Measurements from ENCODE around the gene FHAD1. TPM values are rescaled to one million over a fixed set of nuclear protein-coding genes. Genes with fewer than 3 reads are reported as not detected.

Gene FHAD1
- total and polyA plus RNA-seq, 2 of the 13 experiments (the other 11 are each of a cell fraction or from before 2014, with no cell fraction given) = not detected

DNA sequence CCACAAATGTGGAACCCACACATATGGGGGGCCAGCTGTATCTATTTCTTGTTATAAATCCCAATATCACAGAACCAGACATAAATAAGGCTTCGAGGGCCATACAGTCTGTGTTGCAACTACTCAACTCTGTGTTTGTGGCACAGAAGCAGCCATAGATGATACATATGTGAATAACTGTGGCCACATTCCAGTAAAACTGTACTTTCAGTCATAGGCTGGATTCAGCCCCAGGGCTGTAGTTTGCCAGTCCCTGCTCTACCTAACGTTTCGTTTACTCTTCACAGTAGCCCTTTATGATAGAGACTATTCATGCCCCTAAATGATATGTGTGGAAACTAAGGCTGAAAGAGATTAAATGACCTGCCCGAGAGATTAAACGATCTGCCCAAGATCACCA, 48.7 kb downstream of the FHAD1 start:
- in situ Hi-C loops (cut with HindIII; ENCODE audit: extremely low pct_ligation_motif_present, low pct_unique_long_range_greater_than_20kb) (no loop called here), intact Hi-C loops (cut with micrococcal nuclease; ENCODE audit: unreplicated experiment) (no loop called here)
- H3K27me3 ChIP-seq (ENCODE audit: control insufficient read depth in 1 of 2, insufficient read depth in 2 of 2, low read length in 2 of 2) = peaks cover 3 to 11% of the 10 kb centered on the region in 2 experiments; a peak in 3 of 5 replicates
- H2AFZ ChIP-seq (ENCODE audit: low read length) = no peak overlapping the region
- CTCF ChIA-PET (ENCODE audit: low intra/inter-chr PET ratio, low total read pairs) = no interaction called here
- no peak overlapping the region for H3K9ac ChIP-seq (ENCODE audit: insufficient read depth, low read depth, low read length)
- H3K4me3 ChIP-seq (replicated peaks in 1 of 3; ENCODE audit: insufficient read depth in 1 of 3, low read depth in 2 of 3, low read length in 3 of 3) = no peak overlapping the region
- H3K4me1 ChIP-seq (ENCODE audit: insufficient read depth, low read length) = peaks cover 20% of the 10 kb centered on the region
- no peaks in the 10 kb centered on the region for H3K79me2 ChIP-seq (ENCODE audit: insufficient read depth, low read length)
- H4K20me1 ChIP-seq (ENCODE audit: insufficient read depth, low read length) = no peaks in the 10 kb centered on the region
- DNase-seq (ENCODE audit: low spot score) (no peak), ATAC-seq (no peak; the same call in 2 of the 3 replicates), FAIRE-seq (no peak)
- no peaks in the 10 kb centered on the region for H3K9me3 ChIP-seq (ENCODE audit: low read length)
- peak overlapping the region; percentile 38; the same call in 1 of the 2 replicates for H3K4me2 ChIP-seq (ENCODE audit: low read depth, low read length)
- H3K27ac ChIP-seq (ENCODE audit: extremely low read length, insufficient read depth, low read length) = no peak overlapping the region
- POLR2A ChIA-PET = no interaction called here
- BruUV-seq (replicated peaks) = no TSS peak
- TF ChIP-seq ZNF768 (CRISPR knock-in tag; IDR thresholded peaks at IDR 0.05) (no peak), ZNF878 (CRISPR knock-in tag; IDR thresholded peaks at IDR 0.05) (no peak), AFF4 (CRISPR knock-in tag; IDR thresholded peaks at IDR 0.05) (no peak), PREB (CRISPR knock-in tag; IDR thresholded peaks at IDR 0.05) (no peak), ZC3H13 (CRISPR knock-in tag; IDR thresholded peaks at IDR 0.05) (no peak), RFXAP (CRISPR knock-in tag; IDR thresholded peaks at IDR 0.05; ENCODE audit: borderline replicate concordance) (no peak), NFKBIZ (CRISPR knock-in tag; IDR thresholded peaks at IDR 0.05) (no peak), BHLHE40 (IDR thresholded peaks at IDR 0.05; ENCODE audit: low read length) (no peak), PATZ1 (CRISPR knock-in tag; IDR thresholded peaks at IDR 0.05) (no peak), DPF2 (CRISPR knock-in tag; IDR thresholded peaks at IDR 0.05; ENCODE audit: borderline replicate concordance, low read depth) (no peak), ZNF333 (CRISPR knock-in tag; IDR thresholded peaks at IDR 0.05; ENCODE audit: borderline replicate concordance) (no peak), ZNF550 (CRISPR knock-in tag; IDR thresholded peaks at IDR 0.05; ENCODE audit: borderline replicate concordance) (no peak), ZNF790 (CRISPR knock-in tag; IDR thresholded peaks at IDR 0.05; ENCODE audit: borderline replicate concordance) (no peak), ZFP36L1 (CRISPR knock-in tag; IDR thresholded peaks at IDR 0.05) (no peak), ZNF326 (CRISPR knock-in tag; IDR thresholded peaks at IDR 0.05; ENCODE audit: borderline replicate concordance) (no peak), FOXO4 (CRISPR knock-in tag; conservative IDR thresholded peaks at IDR 0.05) (no peak), ASH2L (IDR thresholded peaks at IDR 0.05; ENCODE audit: insufficient read length, low read depth, low read length) (no peak)
- WGBS (ENCODE audit: low lambda C conversion rate) = 12% methylated on average over 5 of the region's 5 CpGs
- no peaks in the 10 kb centered on the region for H3K36me3 ChIP-seq (replicated peaks in 1 of 2; ENCODE audit: control insufficient read depth in 1 of 2, insufficient read depth in 2 of 2, low read length in 2 of 2)

Measured in HepG2 (cell line).